Activated B cell treated with CpG ODN at 0.5 μM for 24 hours (primary cell): ENCODE results near the gene STK17A. TPM values are rescaled to one million over a fixed set of nuclear protein-coding genes. Genes with fewer than 3 reads are reported as not detected.

Experiments used
- ATAC-seq: fragments of 200-7000 bp; cut with Tn5 transposase; one replicate; pipeline ENCODE4 v1.10.0; 2021; ENCODE audit warnings: low read depth, mild to moderate bottlenecking, moderate library complexity
- CTCF ChIA-PET: fragments of 350-600 bp; sonication (Branson Sonifier 250); formaldehyde crosslinking; loops from one replicate; lab custom pipeline; 2021; ENCODE audit warnings: antibody characterized with exemption; lab: Charles Lee
- POLR2A ChIA-PET: fragments of 350-600 bp; sonication (Branson Sonifier 250); formaldehyde crosslinking; loops from one replicate; lab custom pipeline; 2021; ENCODE audit warnings: antibody characterized with exemption; lab: Charles Lee
- DNase-seq: peaks from one replicate; pipeline ENCODE4 v3.0.0; 2022
- H3K27ac Mint-ChIP-seq: one replicate; pipeline ENCODE4 v1.8.0; 2020; ENCODE audit warnings: mixed read lengths
- H3K27me3 Mint-ChIP-seq: one replicate; pipeline ENCODE4 v1.8.0; 2021; ENCODE audit warnings: mixed read lengths
- H3K36me3 Mint-ChIP-seq: one replicate; pipeline ENCODE4 v1.8.0; 2021; ENCODE audit warnings: low read depth, mixed read lengths
- H3K4me1 Mint-ChIP-seq: one replicate; pipeline ENCODE4 v1.8.0; 2021; ENCODE audit warnings: mixed read lengths
- H3K4me3 Mint-ChIP-seq: one replicate; pipeline ENCODE4 v1.8.0; 2020; ENCODE audit warnings: mild to moderate bottlenecking, mixed read lengths
- H3K9me3 Mint-ChIP-seq: one replicate; pipeline ENCODE4 v1.8.0; 2020; ENCODE audit warnings: mixed read lengths
- CTCF ChIP-seq: fragments of 200-600 bp; IDR thresholded peaks from one replicate; pipeline ENCODE4 v1.8.0; 2022; ENCODE audit warnings: antibody characterized with exemption, mild to moderate bottlenecking
- intact Hi-C: fragments of 100-400 bp; cut with micrococcal nuclease; formaldehyde crosslinking; loops from one replicate; pipeline ENCODE4 v1.15.1; 2024
- total RNA-seq: library from RNA; stranded (reverse); gene quantifications from 2 replicates; pipeline ENCODE4 v1.2.3, GENCODE V29; 2022

STK17A gene
- total RNA-seq, 1 donor from 2014 or later, result 68.6 TPM

- peak overlapping the region; percentile 39 for H3K4me3 Mint-ChIP-seq
- ChIA-PET POLR2A (interaction anchor here (0.6 to 7.9 kb wide), 2 partner anchors 9 to 58 kb away, joined by 3 to 342 read pairs; no protein-coding TSS in a partner anchor), CTCF (no interaction called here)
- no peak for ATAC-seq
- no peak for DNase-seq
- no peaks in the 10 kb centered on the region for H3K27me3 Mint-ChIP-seq
- H3K27ac Mint-ChIP-seq, result peak overlapping the region; percentile 92
- H3K4me1 Mint-ChIP-seq, result peaks cover 90% of the 10 kb centered on the region
- H3K36me3 Mint-ChIP-seq, result peaks cover 23% of the 10 kb centered on the region
- intact Hi-C loops, result loop anchor here (1.0 to 5.0 kb wide), 2 partner anchors 36 to 1707 kb away; no protein-coding TSS in a partner anchor
- TF ChIP-seq CTCF, result no peak
- H3K9me3 Mint-ChIP-seq, result peaks cover 2% of the 10 kb centered on the region
Measured at GRCh38 chr7:43589728-43590127, 6.8 kb downstream of the STK17A start.

GRCh38 chr7:43590862-43591557 lies 8.1 kb downstream of the STK17A start:
- ChIA-PET POLR2A (interaction anchor here (0.6 to 2.5 kb wide), 10 partner anchors 9 to 109 kb away, joined by 3 to 32 read pairs (median 4); partner anchors contain the start of gene STK17A), CTCF (interaction anchor here (0.8 to 1.9 kb wide), 4 partner anchors 8 to 109 kb away, joined by 3 to 14 read pairs (median 6); partner anchors contain the start of gene STK17A)
- TF ChIP-seq CTCF, result no peak
- Mint-ChIP-seq H3K9me3 (peaks cover 2% of the 10 kb centered on the region), H3K27ac (peak overlapping the region; percentile 81), H3K4me1 (peaks cover 89% of the 10 kb centered on the region), H3K4me3 (peak overlapping the region; percentile 50), H3K27me3 (no peaks in the 10 kb centered on the region), H3K36me3 (peaks cover 21% of the 10 kb centered on the region)
- intact Hi-C loops, result loop anchor here (1.0 kb wide), 3 partner anchors 8 to 58 kb away; partner anchors contain the start of gene STK17A
- DNase-seq (no peak), ATAC-seq (peak; percentile 72)

GRCh38 chr7:43591558-43592180 lies 8.8 kb downstream of the STK17A start:
- H3K36me3 Mint-ChIP-seq, result peaks cover 26% of the 10 kb centered on the region
- ATAC-seq (peak; percentile 9), DNase-seq (no peak)
- intact Hi-C loops, result loop anchor here (1.0 kb wide), 3 partner anchors 8 to 58 kb away; partner anchors contain the start of gene STK17A
- ChIA-PET CTCF (interaction anchor here (1.5 to 1.9 kb wide), 2 partner anchors 9 to 108 kb away, joined by 10 to 14 read pairs; partner anchors contain the start of gene STK17A), POLR2A (interaction anchor here (0.6 to 2.5 kb wide), 8 partner anchors 9 to 106 kb away, joined by 3 to 32 read pairs (median 4); partner anchors contain the start of gene STK17A)
- H3K4me3 Mint-ChIP-seq, result peak overlapping the region; percentile 15
- H3K27ac Mint-ChIP-seq, result peak overlapping the region; percentile 78
- no peaks in the 10 kb centered on the region for H3K27me3 Mint-ChIP-seq
- H3K9me3 Mint-ChIP-seq, result peaks cover 2% of the 10 kb centered on the region
- peaks cover 87% of the 10 kb centered on the region for H3K4me1 Mint-ChIP-seq
- no peak for TF ChIP-seq CTCF

- no peak for TF ChIP-seq CTCF
- Mint-ChIP-seq H3K27me3 (no peaks in the 10 kb centered on the region), H3K9me3 (peaks cover 2% of the 10 kb centered on the region), H3K36me3 (peaks cover 29% of the 10 kb centered on the region), H3K4me3 (no peak overlapping the region), H3K4me1 (peaks cover 82% of the 10 kb centered on the region), H3K27ac (peak overlapping the region; percentile 78)
- CTCF ChIA-PET, result interaction anchor here (1.0 to 1.9 kb wide), 2 partner anchors 10 kb away, joined by 3 to 14 read pairs; partner anchors contain the start of gene STK17A
- no peak for DNase-seq
- intact Hi-C loops, result no loop called here
- no peak for ATAC-seq
- POLR2A ChIA-PET, result interaction anchor here (0.8 to 2.5 kb wide), 7 partner anchors 9 to 108 kb away, joined by 3 to 32 read pairs (median 5); partner anchors contain the start of gene STK17A
Measured at GRCh38 chr7:43592326-43592725, 9.4 kb downstream of the STK17A start.
